ENCODE data around the gene C14orf180.
"Not testable (repeated sequence)": the region's sequence is repeated elsewhere in the genome, so short reads cannot be mapped to it uniquely, and the experiment has no call there.

Gene C14orf180

GRCh38 chr14:104614126-104614812, 34.7 kb downstream of the C14orf180 start:
- DNase-seq, result no peak

- no peak for DNase-seq
Observed at GRCh38 chr14:104624939-104625338, 45.4 kb downstream of the C14orf180 start.

GRCh38 chr14:104632781-104633180, 53.2 kb downstream of the C14orf180 start:
- no peak for DNase-seq

DNA sequence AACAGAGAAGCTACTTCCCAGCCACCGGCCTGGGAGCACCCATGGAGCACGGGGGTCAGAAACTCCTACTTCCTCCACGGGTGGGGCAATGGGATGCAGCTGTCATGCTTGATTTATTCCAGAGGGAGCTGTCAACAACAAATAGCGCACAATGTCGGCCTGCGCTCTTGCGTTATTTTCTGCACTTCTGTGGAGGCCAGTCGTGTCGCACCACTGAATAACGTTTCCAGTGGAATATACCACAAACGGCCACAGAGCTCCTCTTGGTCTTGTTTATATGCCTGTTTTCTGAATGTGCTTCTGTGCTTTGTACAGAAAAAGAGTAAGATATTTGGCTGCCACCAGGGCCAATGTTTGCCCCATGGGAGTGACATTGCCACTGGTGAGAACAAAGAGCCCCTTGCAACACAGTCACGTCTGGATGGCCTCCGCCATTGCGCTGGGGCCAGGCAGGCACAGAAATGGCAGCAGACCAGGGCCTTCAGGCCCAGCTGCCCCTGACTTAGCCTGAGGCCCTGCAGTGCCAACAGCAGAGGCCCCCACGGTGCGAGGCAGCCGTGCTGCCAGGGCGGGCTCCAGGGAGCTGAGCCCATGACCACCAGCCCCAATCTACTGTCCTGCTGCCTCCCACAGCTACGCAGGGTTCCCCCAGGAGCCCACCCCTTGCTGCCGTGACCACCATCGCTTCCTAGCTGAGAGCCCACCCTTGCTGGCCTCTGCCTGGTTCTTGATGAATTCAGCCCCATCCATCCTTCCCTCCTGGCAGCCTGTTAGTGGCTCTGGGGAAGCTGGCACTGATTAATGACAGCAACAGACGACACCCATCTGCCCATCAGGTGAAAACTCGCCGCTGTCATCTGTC, 53.9 kb downstream of the C14orf180 start:
- no peak for DNase-seq

- no peak for DNase-seq
Observed at GRCh38 chr14:104634138-104634760, 54.7 kb downstream of the C14orf180 start.

- DNase-seq, result no peak
Observed at GRCh38 chr14:104634886-104635570, 55.5 kb downstream of the C14orf180 start.

DNA sequence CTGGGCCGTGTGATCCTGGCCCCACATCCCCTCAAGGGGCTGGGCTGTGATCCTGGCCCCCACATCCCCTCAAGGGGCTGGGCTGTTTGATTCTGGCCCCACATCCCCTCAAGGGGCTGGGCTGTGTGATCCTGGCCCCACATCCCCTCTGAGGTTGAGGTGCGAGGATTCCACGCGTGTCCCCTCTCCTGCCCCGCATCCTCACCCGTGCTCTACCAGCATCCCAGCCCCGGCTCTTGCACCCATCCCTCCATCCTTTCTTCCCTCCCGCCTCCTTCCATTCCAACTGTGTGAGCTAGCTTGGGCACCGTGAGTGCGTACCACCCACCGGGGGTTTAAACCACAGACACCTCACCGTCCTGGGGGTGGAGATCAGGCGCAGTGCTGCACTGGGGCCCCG, 56.2 kb downstream of the C14orf180 start:
- no peak for DNase-seq

GRCh38 chr14:104636131-104636530, 56.6 kb downstream of the C14orf180 start:
- no peak for DNase-seq

DNA sequence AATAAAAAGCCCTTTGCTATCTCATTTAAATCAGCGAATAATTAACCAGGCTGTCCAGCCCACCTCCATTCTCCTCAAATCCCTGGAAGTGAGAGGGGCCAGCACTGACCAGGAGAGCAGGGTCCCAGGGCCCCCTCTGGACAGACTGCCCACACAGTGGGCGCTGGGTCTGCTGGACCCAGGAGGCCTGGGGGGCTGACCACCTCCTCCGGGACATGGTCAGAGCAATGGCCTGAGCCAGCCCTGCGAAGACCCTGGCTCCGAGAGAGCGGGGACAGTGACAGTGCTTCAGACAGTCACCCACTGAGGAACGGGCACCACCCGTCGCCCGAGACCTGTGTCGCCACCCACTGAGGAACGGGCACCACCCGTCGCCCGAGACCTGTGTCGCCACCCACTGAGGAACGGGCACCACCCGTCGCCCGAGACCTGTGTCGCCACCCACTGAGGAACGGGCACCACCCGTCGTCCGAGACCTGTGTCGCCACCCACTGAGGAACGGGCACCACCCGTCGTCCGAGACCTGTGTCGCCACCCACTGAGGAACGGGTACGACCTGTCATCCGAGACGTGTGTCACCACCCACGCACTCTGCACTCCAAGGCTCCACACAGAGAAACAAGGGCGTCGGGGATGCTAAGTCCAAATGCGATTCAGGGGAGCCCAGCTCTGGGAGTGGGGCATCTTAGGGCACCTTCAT, 57.4 kb downstream of the C14orf180 start:
- not testable (repeated sequence) for DNase-seq

DNA sequence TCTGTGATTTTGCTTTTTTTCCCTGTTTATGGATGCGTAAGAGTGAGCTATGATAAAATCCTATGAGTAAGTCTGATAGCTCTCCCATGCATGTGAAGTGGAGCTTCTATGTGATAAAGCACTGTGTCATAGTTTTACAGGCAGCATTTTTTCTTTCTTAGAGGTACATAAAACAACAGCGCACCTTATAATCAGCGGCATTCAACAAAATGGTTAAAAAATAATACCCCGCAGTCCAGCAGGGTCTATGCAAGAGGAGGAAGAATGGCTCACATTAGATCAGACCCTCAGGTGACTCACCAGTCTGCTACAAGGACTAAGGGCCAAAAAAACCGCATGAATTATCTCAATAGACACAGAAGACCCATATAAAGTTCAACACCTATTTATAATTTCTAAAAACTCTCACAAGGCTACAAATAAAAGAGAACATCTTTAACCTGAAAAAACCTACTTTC, 58.0 kb downstream of the C14orf180 start:
- no peak for DNase-seq

- DNase-seq, result no peak
Observed at GRCh38 chr14:104638190-104638589, 58.6 kb downstream of the C14orf180 start.

DNA sequence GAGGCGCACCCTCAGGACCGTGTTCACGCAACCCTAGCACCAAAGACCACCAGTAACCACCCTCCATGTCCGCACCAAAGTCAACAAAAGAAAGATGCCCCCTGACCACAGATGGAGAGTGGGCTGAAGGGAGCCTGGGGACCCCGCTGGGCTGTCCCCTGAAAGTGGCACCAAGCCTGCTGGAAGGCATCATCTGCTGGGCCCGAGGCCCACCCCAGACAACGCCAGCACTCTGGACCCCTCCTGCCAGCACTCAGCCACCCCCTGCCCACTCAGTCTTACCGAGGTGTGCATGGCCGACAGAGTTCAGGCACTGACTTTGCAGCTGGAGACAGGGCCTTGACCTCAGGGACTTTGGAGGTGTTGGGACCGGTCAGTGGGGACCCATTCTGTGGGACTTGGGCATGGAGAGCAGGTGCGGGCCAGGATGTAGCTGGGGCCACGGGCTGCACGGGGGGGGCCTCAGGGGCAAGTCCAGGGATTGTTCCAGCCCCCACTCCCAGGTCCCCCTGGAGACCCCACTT, 59.4 kb downstream of the C14orf180 start:
- DNase-seq, result no peak

DNA sequence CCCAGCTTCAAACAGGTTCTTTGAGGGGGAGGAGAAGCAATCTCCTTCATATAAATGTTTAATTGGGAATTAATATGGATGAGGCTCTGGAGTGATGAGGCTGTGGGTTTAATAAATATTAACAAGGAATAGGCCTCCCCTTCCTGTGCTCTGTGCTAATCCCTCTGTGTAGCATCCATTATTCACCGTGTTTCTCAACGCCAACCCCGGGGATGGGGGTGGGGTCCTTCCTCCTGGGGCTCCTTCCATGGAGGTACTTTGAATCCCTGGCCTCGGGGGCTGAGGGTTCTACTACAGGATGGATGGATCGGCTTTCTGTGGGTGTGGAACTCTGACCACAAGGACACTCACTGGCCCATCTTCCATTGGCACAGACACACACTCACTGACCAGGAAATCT, 59.9 kb downstream of the C14orf180 start:
- DNase-seq, result no peak

Data from CD4-positive, alpha-beta T cell treated with Interleukin-15 for 1 hour (primary cell).